ENCODE results near the gene NNAT. TPM values are rescaled to one million over a fixed set of nuclear protein-coding genes. Genes with fewer than 3 reads are reported as not detected.

NNAT gene
- total and polyA plus RNA-seq, 8 donors: 2.8 to 65.2 (median 9.0) TPM

DNA sequence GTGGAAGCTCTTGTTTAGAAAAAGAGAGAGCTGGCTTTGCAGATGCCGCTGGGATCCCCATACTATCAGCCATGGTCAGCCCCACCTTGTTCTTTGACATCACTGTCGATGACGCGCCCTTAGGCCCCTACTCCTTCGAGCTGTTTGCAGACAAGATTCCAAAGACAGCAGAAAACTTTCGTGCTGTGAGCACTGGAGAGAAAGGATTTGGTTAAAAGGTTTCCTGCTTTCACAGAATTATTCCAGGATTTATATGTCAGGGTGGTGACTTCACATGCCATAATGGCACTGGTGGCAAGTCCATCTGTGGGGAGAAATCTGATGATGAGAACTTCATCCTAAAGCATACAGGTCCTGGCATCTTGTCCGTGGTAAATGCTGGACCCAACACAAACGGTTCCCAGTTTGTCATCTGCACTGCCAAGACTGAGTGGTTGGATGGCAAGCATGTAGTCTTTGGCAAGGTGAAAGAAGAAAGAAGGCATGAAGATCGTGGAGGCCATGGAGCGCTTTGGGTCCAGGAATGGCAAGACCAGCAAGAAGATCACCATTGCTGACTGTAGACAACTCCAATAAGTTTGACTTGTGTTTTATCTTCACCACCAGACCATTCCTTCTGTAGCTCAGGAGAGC is 9.0 kb downstream of the NNAT start:
- DNase-seq: no peak
- intact Hi-C loops (cut with DNase I; ENCODE audit: low total_unique reads): loop anchor here (5.0 to 10.0 kb wide), 4 partner anchors 125 to 328 kb away; no protein-coding TSS in a partner anchor
- Histone ChIP-seq H3K27ac (no peak overlapping the region), H3K27me3 (no peaks in the 10 kb centered on the region), H3K36me3 (no peaks in the 10 kb centered on the region), H3K4me1 (peaks cover 23 to 37% (median 32%) of the 10 kb centered on the region in 4 donors), H3K4me3 (no peak overlapping the region), H3K9me3 (no peaks in the 10 kb centered on the region)
- TF ChIP-seq, protein P1, sequence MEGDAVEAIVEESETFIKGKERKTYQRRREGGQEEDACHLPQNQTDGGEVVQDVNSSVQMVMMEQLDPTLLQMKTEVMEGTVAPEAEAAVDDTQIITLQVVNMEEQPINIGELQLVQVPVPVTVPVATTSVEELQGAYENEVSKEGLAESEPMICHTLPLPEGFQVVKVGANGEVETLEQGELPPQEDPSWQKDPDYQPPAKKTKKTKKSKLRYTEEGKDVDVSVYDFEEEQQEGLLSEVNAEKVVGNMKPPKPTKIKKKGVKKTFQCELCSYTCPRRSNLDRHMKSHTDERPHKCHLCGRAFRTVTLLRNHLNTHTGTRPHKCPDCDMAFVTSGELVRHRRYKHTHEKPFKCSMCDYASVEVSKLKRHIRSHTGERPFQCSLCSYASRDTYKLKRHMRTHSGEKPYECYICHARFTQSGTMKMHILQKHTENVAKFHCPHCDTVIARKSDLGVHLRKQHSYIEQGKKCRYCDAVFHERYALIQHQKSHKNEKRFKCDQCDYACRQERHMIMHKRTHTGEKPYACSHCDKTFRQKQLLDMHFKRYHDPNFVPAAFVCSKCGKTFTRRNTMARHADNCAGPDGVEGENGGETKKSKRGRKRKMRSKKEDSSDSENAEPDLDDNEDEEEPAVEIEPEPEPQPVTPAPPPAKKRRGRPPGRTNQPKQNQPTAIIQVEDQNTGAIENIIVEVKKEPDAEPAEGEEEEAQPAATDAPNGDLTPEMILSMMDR (IDR thresholded peaks at IDR 0.05): no peak
- TF ChIP-seq EP300 (IDR thresholded peaks at IDR 0.05) (no peak), POLR2AphosphoS5 (IDR thresholded peaks at IDR 0.05) (no peak), POLR2A (IDR thresholded peaks at IDR 0.05) (no peak)
- WGBS, 5 donors: 81 to 86% (median 83%) methylated on average over 10 of the region's 10 CpGs

DNA sequence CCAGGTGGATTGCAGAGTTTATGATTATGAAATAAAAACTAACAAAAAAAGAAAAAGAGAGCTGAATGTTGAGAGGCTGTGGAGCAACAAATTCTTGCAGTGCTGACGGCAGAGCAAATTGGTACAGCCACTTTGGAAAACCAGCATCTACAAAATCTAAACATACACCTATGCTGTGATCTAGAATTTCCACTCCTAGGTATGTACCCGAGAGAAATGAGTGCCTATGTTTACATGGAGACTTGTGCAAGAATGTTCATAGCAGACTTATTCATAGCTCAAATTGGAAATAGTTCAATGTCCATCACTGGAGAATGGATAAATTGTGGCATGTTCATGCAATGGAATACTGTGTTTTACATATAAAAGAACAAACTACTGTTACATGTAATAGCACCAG is 9.6 kb downstream of the NNAT start:
- intact Hi-C loops (cut with DNase I; ENCODE audit: low total_unique reads): loop anchor here (5.0 to 10.0 kb wide), 2 partner anchors 146 to 263 kb away; no protein-coding TSS in a partner anchor
- Histone ChIP-seq H3K27me3 (no peaks in the 10 kb centered on the region), H3K9me3 (no peaks in the 10 kb centered on the region), H3K36me3 (no peaks in the 10 kb centered on the region), H3K4me1 (peaks cover 17 to 31% (median 26%) of the 10 kb centered on the region in 4 donors), H3K4me3 (no peak overlapping the region), H3K27ac (no peak overlapping the region)
- DNase-seq: no peak
- TF ChIP-seq POLR2A (IDR thresholded peaks at IDR 0.05): no peak
- no peak for TF ChIP-seq POLR2AphosphoS5 (IDR thresholded peaks at IDR 0.05)
- TF ChIP-seq, protein P1 (IDR thresholded peaks at IDR 0.05): no peak
- TF ChIP-seq EP300 (IDR thresholded peaks at IDR 0.05): no peak
- 50 to 69% (median 61%) methylated on average over 2 of the region's 2 CpGs for WGBS, 5 donors

DNA sequence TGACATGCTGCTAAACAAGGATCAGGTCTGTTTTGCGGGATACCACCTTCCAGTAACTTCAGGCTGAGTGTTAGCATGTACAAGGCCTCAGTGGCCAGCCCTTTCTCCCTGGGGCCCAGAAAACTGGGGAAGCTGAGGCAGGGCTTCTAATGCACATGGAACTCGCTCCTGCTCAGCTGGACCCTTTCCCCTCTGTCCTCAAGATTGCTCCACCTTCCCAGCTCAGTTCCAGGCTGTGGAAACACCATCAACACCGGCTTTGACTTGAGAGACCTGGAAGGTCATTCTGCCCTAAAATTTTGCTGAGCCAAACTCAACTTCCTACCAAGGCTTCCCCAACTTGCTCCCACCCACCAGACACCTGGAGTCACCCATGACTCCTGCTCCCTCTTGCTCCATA is 10.8 kb downstream of the NNAT start:
- Histone ChIP-seq H3K36me3 (no peaks in the 10 kb centered on the region), H3K27ac (no peak overlapping the region), H3K9me3 (no peaks in the 10 kb centered on the region), H3K4me1 (peaks cover 8 to 19% (median 15%) of the 10 kb centered on the region in 4 donors), H3K4me3 (no peak overlapping the region), H3K27me3 (no peaks in the 10 kb centered on the region)
- intact Hi-C loops (cut with DNase I; ENCODE audit: low total_unique reads): loop anchor here (5.0 to 10.0 kb wide), 2 partner anchors 147 to 265 kb away; no protein-coding TSS in a partner anchor
- DNase-seq: no peak
- TF ChIP-seq, protein P1 (IDR thresholded peaks at IDR 0.05): no peak
- no peak for TF ChIP-seq EP300 (IDR thresholded peaks at IDR 0.05)
- no peak for TF ChIP-seq POLR2AphosphoS5 (IDR thresholded peaks at IDR 0.05)
- no peak for TF ChIP-seq POLR2A (IDR thresholded peaks at IDR 0.05)
- WGBS, 5 donors: 77 to 90% (median 83%) methylated on average over 3 of the region's 3 CpGs

DNA sequence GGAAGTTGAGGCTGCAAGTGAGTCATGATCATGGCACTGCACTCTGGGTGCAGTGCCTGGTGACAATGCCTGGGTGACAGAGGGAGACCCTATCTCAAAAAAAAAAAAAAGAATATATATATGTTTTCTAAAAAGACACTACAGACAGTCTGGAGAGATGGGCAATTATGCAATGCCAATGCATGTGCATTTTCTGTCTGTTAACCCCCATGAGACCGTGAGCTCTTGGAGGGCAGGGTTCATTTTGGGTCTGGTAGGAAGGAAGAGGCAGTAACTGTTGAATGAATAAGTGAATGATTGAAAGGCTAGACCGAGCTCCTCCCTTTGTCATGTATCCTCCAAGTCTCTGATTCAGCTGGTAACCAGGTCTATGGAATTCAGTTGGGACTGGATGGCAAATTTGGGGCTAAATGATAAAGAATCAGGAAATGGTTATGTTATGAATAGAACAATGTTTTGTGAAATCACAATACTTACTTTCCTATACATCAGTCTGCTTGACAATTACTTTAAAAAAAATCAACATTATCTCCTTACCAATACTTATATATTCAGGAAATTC is 12.2 kb downstream of the NNAT start:
- no peaks in the 10 kb centered on the region for H3K27me3 ChIP-seq
- intact Hi-C loops (cut with DNase I; ENCODE audit: low total_unique reads): loop anchor here (5.0 to 10.0 kb wide), 2 partner anchors 148 to 266 kb away; no protein-coding TSS in a partner anchor
- no peak overlapping the region for H3K4me3 ChIP-seq
- no peak for TF ChIP-seq POLR2A (IDR thresholded peaks at IDR 0.05)
- no peak for TF ChIP-seq EP300 (IDR thresholded peaks at IDR 0.05)
- TF ChIP-seq, protein P1 (IDR thresholded peaks at IDR 0.05): no peak
- no peak for TF ChIP-seq POLR2AphosphoS5 (IDR thresholded peaks at IDR 0.05)
- DNase-seq: no peak
- no peaks in the 10 kb centered on the region for H3K36me3 ChIP-seq
- no peak overlapping the region for H3K27ac ChIP-seq
- H3K9me3 ChIP-seq: no peaks in the 10 kb centered on the region
- 79 to 89% (median 83%) methylated on average over 2 of the region's 2 CpGs for WGBS, 5 donors
- peaks cover 7 to 18% (median 12%) of the 10 kb centered on the region in 4 donors for H3K4me1 ChIP-seq

All from stomach (tissue), 9 donors.